ENCODE data around the gene TCF7L1.

- TF ChIP-seq, protein P1, sequence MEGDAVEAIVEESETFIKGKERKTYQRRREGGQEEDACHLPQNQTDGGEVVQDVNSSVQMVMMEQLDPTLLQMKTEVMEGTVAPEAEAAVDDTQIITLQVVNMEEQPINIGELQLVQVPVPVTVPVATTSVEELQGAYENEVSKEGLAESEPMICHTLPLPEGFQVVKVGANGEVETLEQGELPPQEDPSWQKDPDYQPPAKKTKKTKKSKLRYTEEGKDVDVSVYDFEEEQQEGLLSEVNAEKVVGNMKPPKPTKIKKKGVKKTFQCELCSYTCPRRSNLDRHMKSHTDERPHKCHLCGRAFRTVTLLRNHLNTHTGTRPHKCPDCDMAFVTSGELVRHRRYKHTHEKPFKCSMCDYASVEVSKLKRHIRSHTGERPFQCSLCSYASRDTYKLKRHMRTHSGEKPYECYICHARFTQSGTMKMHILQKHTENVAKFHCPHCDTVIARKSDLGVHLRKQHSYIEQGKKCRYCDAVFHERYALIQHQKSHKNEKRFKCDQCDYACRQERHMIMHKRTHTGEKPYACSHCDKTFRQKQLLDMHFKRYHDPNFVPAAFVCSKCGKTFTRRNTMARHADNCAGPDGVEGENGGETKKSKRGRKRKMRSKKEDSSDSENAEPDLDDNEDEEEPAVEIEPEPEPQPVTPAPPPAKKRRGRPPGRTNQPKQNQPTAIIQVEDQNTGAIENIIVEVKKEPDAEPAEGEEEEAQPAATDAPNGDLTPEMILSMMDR (IDR thresholded peaks at IDR 0.05) = no peak
- no peak for TF ChIP-seq POLR2A (IDR thresholded peaks at IDR 0.05)
These were observed 43.6 kb upstream of the TCF7L1 start for GRCh38 chr2:85089585-85089984.

Measured in uterus (tissue), 2 donors.